Astrocyte of the hippocampus (primary cell): ENCODE results near the gene NOXO1.

ENCODE experiments used
- DNase-seq: peaks from one replicate; pipeline ENCODE4 v3.0.0; 2011; ENCODE audit warnings: low read depth, low spot score

The NOXO1 gene, protein sequence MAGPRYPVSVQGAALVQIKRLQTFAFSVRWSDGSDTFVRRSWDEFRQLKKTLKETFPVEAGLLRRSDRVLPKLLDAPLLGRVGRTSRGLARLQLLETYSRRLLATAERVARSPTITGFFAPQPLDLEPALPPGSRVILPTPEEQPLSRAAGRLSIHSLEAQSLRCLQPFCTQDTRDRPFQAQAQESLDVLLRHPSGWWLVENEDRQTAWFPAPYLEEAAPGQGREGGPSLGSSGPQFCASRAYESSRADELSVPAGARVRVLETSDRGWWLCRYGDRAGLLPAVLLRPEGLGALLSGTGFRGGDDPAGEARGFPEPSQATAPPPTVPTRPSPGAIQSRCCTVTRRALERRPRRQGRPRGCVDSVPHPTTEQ

DNA sequence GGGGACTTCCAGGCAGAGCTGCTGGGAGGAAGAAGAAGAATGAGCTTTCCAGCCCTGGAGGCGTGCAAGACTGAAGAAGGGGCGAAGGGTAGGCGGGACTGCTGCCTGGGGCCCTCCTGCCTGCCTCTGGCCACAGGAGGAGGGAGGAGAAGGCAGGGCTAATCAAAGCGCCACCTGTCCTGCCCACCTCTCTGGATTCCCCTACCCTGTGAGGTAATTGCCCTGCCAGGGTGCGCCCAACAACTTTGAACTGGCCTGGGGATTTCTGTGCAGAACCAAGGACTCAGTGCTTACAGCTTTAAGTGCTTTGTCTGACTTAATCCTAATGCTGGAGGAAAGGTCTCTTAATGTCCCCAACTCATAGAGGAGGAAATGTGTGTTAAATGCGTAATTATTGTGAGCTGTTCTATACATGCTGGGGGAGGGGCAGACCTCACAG lies at the start of gene NOXO1:
NOXO1 (minus strand) TSS at position 72 of the 439 bp plus-strand sequence. CDS start 290 bp downstream, outside the sequence.
- DNase-seq = no peak

DNA sequence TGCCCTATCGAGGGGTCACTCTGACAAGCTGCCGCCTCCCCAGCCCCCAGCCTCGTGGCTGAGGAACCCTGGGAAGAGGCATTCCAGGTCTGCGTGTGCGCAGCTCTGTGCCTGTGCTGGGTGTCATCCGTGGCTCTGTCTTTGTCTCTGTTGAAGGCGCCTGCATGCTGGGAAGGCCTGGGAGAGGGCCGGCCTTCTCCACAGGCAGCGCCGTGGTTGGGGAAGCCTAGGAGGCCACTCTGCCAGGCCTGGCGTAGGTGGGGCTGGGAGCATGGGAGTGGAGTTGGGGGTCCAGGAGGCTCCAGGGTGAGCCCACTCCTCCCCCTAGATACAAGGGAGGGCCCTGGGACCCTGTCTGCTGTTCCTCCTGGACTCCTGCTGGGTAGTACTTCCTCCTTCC lies 48.8 kb upstream of the NOXO1 start:
- no peak for DNase-seq

DNA sequence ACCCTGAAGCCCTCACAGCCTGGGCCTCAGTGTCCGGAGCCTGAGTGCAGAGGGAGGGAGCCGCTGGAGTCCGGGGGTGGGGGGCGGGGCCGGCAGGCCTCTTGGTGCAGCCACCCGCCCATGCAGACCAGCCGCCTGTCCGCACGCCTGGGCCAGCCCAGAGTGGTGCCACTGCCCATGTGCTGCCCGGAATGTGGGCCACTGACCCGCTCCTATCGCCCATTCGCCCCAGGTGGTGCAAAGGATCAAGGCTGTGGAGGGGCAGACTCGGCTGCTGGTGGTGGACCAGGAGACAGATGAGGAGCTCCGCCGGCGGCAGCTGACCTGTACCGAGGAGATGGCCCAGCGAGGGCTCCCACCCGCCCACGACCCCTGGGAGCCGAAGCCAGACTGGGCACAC lies 48.1 kb upstream of the NOXO1 start:
- DNase-seq = no peak

DNA sequence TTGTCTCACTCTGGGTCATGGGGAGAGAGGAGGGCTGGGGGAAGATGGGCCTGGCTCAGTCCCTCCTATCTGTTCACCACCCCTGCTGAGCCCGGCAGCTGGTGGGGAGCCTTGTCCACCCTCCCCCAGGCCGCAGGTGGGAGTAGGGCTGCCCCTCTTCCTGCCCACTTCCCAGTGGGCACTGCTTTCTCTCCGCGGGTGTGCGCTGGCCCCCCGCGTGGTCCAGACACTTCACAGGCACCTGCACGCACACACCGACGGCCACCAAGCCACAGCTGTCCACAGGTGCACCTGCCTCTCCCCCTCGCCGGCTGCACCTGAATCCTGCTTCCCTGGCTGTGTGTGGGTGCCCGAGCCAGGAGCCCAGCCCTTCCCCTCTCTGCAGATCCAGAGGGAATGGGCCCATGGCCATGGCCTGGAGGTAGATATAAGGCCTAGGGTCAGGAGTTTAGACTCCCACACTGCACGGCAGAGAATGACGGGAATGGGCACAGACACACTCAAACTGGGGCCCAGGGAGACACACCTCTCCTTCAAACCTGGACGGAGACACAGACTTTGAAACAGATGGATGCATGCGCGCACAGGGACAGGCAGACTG lies 47.5 kb upstream of the NOXO1 start:
- no peak for DNase-seq

DNA sequence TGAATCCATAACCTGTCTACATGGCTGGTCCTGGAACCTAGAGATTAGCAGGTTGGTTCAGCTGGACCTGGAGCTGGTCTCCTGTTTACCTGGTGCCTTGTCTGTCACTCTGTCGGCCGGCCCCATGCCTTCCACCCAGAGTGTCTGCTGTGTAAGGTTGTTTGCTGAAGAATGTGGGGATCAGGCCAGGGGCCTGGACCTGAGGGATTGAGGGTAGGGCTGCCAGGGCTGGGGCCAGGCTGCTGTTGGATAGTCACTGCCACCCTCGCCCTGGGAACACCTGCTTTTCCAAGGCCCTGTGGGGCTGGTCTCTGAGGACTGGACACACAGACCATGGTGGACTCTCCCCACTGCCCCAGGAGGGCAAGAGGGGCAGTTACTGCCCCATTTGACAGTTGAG lies 46.9 kb upstream of the NOXO1 start:
- DNase-seq = no peak

DNA sequence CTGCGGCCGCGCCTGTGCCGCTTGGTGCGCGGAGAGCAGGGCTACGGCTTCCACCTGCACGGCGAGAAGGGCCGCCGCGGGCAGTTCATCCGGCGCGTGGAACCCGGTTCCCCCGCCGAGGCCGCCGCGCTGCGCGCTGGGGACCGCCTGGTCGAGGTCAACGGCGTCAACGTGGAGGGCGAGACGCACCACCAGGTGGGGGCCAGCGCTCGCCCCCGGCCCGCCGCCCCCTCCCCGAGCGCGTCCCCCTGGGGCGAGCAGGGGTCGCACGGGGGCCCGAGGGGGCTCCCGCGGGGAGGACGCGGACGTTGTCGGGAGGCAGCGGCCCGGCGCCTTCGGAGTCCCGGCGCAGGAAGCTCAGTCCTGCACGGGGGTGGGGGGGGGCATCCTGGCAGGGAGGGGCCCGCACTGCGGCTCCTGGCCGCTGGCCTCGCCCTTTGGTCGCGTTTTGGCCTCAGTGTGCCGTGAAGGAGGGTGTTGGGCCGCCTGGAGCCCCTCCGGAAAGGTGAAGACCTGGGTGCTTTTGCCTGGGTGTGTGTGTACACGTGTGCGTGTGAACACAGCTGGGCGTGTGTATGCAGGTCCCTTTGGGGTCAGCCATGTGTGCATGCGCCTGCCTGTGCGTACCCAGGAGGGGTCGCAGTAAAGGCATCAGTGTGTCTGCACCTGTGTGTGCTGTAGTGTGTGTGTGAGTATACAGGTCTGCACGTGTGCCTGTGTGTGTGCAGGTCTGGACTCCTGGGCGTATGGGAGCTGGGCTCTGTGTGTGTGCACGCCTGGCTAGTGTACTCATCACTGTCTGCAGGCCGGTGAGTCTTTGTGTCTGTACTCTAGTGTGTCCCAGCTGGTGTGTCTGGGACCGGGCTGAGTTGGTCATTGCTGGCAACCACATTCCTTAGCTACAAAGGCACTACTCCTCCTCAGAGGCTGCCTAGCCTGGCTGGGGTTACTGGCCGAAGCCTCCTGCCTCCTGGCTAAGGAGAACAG lies 46.0 kb upstream of the NOXO1 start:
- DNase-seq = peak; percentile 51

DNA sequence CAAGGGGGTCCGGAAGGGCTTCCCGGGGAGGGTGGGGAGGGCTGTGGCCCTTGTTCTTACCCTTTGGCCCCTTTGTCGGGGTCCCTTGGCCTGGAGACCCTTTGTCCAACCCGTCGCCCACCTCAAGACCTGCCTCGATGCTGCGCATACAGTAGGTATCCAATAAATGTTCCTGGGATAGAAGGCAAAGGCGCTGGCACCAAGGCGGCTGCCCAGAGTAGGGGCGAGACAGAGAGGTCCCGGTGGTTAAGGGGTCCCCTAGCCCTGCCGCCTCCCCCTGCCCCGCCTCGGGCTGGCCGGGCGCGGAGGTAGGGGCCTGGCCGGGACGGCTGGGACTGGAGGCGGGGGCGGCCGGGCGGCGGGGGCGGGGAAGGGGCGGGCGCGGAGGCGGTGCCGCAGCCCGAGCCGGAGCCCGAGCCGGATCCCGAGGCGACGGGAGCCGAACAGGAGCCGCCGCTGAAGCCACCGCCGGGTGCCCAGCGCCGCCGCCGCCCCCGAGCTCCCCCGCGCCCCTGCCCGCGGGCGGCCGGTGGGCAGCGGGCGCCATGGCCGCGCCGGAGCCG lies 45.3 kb upstream of the NOXO1 start, which contains the start of gene NHERF2:
NHERF2 (plus strand) TSS at position 442 of the 563 bp plus-strand sequence; CDS start at position 546, 104 bp downstream.
- peak; percentile 69 for DNase-seq

DNA sequence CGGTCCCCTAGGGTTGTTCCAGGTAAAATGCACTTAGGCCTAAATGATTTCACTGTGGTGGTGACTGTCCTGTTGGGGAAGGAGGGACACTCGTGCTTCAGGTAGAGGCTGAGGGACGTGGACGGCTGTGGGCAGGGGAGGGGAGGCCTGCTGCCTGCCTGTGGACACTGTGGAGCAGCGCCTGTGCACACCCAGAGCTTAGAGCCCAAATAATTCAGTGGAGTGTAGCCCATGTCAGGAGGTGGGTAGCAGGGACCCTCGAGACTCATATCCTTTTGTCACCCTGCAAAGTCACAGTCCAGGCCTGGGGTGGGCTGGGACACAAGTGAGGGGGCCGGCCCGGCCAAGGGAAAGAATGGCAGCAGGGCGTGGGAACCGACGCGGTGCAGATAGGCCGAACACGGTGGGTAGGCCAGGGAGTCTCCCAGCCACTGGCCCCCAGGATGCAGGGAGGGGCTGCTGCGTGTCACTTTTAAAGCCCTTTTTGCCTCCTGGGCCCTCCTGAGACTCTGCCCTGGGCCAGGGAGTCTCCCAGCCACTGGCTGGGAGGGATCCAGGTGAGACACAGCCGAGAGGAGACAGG lies 44.7 kb upstream of the NOXO1 start:
- no peak for DNase-seq

DNA sequence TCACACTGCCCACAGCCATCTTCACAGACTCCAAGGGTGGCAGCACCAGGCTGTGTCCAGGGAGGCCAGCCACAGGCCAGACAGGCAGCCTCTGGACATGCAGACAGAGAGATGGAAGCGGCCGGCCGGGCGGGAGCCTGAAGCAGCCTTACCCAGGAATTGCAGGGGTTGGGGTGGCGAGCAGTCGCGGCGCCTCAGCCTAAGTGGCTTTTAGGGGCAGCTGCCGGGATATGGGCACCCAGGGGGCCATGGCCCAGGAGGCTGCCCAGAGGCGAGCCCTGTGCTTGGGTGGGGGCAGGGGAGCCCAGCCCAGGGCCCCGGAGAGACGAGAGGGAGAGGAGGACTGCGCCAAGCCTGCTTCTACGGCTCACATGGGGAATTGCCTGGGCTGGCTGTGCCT lies 44.0 kb upstream of the NOXO1 start:
- no peak for DNase-seq

DNA sequence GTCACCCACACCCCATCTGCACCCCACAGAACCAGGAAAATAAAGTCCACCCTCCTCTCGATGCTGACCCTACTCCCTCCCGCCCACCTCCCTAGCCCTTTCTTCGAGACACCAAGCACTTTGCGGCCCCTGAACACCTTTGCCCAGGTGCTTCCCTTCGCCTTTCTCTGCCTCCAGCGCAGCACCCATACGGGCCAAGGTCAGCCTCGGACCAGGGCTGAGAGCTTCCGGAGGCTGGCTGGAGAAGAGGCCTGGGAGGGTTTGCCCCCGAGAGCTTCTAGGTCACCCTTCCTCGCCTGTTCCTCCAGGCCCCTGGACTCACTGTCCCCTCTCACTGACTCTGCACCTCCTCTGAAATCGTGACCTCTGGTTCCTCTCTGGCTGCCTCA lies 42.8 kb upstream of the NOXO1 start:
- DNase-seq = no peak

DNA sequence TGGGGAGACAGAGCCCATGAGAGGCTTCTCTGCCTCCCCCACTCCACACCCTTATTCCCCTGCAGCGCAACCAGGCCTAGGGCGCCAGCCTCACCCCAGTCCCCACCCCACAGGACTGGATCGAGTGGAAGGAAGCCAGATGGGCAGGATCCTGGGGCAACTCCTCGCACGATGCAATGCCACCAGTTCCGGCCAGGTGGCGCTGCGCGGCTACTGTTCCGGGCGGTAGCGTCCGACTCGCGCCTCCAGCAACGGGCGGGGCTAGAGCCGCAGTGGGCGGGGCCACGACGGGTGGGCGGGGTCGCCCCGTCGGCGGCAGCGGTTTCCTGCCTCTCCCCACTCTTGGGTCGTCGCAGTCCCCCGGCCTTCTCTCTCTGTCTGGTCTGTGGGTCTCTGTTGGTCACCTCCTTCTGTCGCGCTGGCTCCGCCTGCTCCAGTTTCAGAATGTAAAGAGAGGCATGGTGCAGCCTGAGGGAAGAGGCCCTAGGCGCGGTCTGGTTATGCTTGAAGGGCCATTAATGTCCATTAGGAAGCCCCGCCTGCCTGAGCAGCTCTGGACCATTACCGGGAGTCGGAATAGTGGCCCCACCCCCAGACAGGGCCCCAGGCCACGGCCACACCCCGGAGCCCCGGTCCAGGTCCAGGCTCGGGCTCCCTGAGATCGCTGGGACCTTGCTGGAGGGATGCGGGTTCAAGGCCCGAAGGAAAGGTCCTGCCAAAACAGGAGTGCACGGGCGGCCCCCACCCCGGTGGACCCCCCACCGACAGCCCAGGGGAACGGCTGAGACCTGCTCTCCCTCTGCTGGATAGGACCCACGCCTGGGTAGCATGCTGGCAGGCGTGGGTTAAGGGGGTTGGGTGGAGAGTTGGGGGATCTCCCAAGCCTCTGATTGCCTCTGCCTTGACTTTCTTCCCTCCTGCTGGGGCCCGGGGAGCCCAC lies 42.1 kb upstream of the NOXO1 start:
- DNase-seq = peak; percentile 96

DNA sequence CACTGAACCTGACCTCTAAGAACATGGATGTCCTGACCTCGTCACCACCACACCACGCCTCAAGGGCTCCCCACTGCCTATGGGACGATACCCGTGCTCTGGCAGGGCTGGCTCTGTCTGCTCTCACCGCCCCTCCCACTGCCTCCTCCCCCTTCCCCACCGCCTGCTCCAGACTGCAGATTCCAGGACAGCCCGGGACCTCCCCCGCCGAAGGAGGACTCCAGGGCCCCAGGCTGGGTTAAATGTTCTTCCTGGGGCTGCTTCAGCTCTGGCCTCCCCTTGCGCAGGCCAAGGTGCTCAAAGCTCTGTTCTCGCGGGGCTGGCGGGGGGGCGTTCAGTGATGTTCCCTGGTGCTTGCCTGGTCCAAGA lies 41.4 kb upstream of the NOXO1 start:
- no peak for DNase-seq

DNA sequence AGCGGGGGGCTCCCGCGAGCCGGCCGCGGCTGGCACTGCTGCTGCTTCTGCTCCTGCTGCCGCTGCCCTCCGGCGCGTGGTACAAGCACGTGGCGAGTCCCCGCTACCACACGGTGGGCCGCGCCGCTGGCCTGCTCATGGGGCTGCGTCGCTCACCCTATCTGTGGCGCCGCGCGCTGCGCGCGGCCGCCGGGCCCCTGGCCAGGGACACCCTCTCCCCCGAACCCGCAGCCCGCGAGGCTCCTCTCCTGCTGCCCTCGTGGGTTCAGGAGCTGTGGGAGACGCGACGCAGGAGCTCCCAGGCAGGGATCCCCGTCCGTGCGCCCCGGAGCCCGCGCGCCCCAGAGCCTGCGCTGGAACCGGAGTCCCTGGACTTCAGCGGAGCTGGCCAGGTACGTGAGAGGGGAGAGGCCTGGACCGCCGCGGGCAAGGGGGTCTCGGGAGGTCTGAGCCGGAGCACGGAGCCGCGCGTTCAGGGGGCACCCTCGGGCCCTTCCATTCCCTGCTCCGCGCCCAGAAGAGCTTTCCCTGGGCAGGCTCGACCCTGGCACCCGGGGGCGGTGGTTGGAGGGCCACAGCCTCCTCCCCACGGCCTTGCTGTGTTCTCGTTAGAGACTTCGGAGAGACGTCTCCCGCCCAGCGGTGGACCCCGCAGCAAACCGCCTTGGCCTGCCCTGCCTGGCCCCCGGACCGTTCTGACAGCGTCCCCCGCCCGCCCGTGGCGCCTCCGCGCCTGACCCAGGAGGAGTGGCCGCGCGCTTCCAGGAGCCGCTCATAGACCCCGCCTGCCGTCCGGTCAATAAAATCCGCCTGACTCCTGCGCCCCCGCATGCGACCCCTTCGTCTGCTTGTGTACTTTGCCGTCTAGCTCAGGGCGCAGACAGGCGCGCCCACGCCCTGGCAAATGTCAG lies 38.9 kb upstream of the NOXO1 start:
- DNase-seq = peak; percentile 53

DNA sequence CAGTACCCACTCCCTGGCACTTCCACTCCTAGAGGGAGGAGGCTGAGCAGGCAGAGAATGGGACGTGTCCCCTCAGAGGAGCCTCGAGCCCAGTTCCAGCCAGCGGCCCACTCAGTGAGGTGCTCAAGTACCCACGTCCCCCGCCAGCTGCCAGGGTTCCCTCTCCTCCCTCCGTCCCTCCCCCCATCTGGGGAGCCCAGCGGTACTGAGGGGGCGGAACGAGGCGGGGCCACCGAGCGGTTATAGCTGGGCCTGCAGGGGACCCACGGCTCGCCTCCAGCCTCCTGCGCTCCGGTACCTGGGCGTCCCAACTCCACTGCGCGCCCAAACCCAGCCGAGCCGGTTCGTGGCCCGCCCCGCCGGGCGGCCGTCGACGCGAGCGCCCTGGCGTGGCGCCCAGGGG lies 38.2 kb upstream of the NOXO1 start, which contains the start of gene NPW:
NPW (plus strand) TSS at position 268 of the 403 bp plus-strand sequence.
- no peak for DNase-seq

DNA sequence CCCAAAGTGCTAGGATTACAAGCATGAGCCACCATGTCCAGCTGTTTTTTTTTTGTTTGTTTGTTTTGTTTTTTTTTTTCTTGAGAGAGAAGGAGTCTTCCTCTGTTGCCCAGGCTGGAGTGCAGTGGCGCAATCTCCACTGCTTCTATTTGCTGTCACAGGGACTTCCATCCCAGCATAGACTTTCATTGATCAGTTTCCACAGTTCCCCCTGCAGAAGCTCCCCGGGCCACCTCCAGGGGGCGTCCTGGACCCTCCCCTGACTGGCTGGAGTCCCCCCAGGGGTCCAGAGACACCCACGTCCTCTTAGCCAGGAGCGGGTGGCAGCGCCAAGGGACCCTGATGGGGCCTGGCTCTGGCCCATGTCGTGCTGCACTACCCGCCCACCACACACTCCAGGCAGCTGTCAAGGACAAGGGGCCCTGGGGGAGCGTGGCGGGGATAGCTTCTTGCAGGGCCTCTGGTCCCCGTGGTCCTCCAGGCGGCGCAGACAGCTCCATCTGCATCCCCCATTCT lies 35.2 kb upstream of the NOXO1 start:
- DNase-seq = no peak

DNA sequence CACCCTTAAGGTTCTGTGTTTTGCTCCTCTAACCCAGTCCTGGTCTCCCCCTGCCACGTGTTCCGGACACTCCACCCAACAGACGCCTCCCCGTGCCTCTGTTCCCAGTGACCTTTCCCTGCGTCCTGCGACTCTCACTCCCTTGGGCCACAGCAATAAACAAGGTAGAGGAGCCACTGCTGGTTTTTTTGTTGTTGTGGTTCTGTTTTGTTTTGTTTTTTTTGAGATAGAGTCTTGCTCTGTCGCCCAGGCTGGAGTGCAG lies 34.6 kb upstream of the NOXO1 start:
- no peak for DNase-seq

DNA sequence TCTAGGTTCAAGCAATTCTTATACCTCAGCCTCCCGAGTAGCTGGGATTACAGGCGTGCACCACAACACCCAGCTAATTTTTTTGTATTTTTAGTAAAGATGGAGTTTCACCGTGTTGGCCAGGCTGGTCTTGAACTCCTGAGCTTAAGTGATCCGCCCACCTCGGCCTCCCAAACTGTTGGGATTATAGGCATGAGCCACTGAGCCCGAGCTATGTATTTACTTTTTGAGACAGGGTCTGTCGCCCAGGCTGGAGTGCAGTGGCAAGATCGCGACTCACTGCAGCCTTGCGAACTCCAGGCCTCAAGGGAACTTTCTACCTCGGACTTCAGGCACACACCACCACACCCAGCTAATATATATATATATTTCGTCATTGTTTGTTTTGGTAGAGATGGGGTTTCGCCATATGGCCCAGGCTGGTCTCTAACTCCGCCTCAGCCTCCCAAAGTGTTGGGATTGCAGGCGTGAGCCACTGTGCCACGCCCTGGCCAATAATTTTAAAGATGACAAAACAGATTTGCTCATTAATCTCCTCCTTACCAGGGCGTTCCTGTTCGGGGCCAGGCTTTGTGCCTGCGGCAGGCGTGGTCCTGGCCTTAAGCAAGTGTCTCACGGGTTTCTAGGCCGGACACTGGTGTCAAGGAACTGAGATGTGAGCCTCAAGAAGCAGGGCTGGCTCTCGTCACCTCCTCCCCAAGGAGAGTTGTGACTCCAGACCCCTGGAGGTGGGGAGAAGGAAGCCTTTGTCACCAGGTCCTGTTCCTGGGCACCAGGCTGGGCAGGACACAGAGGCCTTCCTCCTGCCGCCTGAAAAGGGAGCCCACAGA lies 34.1 kb upstream of the NOXO1 start:
- DNase-seq = no peak

DNA sequence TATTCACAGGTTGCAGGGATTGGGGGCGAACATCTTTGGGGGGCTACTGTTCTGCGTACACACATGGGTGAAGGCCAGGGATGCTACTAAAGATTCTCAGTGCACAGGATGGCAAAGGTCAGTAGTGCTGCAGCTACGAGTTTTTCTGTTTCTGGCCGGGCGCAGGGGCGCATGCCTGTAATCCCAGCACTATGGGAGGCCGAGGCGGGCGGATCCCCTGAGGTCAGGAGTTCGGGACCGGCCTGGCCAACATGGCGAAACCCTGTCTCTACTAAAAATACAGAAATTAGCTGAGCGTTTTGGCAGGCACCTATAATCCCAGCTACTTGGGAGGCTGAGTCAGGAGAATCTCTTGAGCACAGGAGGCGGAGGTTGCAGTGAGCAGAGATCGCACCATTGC lies 32.3 kb upstream of the NOXO1 start:
- DNase-seq = no peak
